Stimulated activated naive B cell treated with anti-CD40 and anti-IgM and Interleukin-4, amounts not matched to agents 10 μg/mL and 1 μg/mL and 100 μg/mL, for 72 hours (primary cell): ENCODE results near the gene RAD9A.
A peak's percentile ranks its signal among the peaks of the same experiment; 100 is the strongest.

ENCODE experiments used
- ATAC-seq, 2 donors: fragments of 150-1000 bp; cut with Tn5 transposase; replicated peaks; 2 replicates each; pipeline ENCODE4 v1.10.0; 2021; ENCODE audit warnings: moderate library complexity in 1 of 2
- DNase-seq: peaks from one replicate; pipeline ENCODE4 v3.0.0; 2021
- H3K27ac Mint-ChIP-seq: one replicate; pipeline ENCODE4 v1.8.0; 2022; ENCODE audit warnings: mild to moderate bottlenecking, mixed read lengths
- H3K27me3 Mint-ChIP-seq, 2 donors: one replicate each; pipeline ENCODE4 v1.8.0; 2022; ENCODE audit warnings: mixed read lengths in 2 of 2
- H3K36me3 Mint-ChIP-seq, 2 donors: one replicate each; pipeline ENCODE4 v1.8.0; 2022; ENCODE audit warnings: mixed read lengths in 2 of 2, mild to moderate bottlenecking in 1 of 2
- H3K4me1 Mint-ChIP-seq, 2 donors: one replicate each; pipeline ENCODE4 v1.8.0; 2022; ENCODE audit warnings: mixed read lengths in 2 of 2, mild to moderate bottlenecking in 1 of 2
- H3K4me3 Mint-ChIP-seq, 2 donors: one replicate each; pipeline ENCODE4 v1.8.0; 2022; ENCODE audit warnings: mild to moderate bottlenecking in 2 of 2, mixed read lengths in 2 of 2, moderate library complexity in 1 of 2
- H3K9me3 Mint-ChIP-seq, 2 donors: one replicate each; pipeline ENCODE4 v1.8.0; 2022; ENCODE audit warnings: mixed read lengths in 2 of 2, mild to moderate bottlenecking in 1 of 2

RAD9A gene

GRCh38 chr11:67354075-67355022, 37.4 kb upstream of the RAD9A start:
- no peak for DNase-seq
- ATAC-seq: peak; percentile 15 to 28
- peak overlapping the region; percentile 79 to 88 for H3K4me3 Mint-ChIP-seq
- peak overlapping the region; percentile 99 for H3K27ac Mint-ChIP-seq
- H3K4me1 Mint-ChIP-seq: peaks cover 78 to 81% of the 10 kb centered on the region in 2 donors
- no peaks in the 10 kb centered on the region for H3K9me3 Mint-ChIP-seq
- peaks cover 20 to 23% of the 10 kb centered on the region in 2 donors for H3K36me3 Mint-ChIP-seq
- H3K27me3 Mint-ChIP-seq: no peaks in the 10 kb centered on the region

- Mint-ChIP-seq H3K36me3 (peaks cover 18 to 20% of the 10 kb centered on the region in 2 donors), H3K9me3 (no peaks in the 10 kb centered on the region), H3K4me3 (peak overlapping the region; percentile 79 to 88), H3K27me3 (no peaks in the 10 kb centered on the region), H3K27ac (peak overlapping the region; percentile 99), H3K4me1 (peaks cover 69 to 72% of the 10 kb centered on the region in 2 donors)
- ATAC-seq (no peak), DNase-seq (no peak)
These were observed 36.6 kb upstream of the RAD9A start for GRCh38 chr11:67355023-67355793.

DNA sequence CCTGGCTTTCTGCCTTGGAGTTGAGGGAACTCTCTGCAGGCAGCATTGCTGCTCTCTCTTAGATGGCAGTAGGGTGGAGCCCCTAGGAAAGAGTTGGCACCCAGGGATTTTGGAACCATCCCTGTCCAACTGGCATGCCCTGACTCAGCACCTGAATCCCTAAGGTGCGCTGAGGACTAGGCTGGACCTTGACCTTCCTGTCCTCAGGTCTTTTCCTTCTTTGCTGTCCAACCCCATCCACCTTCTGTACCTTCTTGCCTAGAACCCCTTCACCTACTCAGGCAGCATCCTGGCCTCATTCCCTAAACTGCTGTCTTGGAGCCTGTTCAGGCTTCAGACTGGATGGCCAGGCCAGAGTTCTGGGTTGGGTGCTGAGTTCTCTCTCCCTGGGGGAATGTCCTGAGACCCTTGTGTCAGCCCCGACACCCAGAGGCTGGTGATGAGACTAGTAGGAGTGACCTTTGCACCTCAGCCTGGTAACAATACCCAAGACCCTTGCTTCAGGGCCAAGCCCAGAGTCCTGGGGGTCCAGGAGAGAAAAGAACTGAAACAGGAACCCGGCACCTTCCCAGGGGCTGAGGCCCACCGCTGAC, 35.9 kb upstream of the RAD9A start:
- Mint-ChIP-seq H3K9me3 (no peaks in the 10 kb centered on the region), H3K27ac (peak overlapping the region; percentile 99), H3K4me1 (peaks cover 67 to 68% of the 10 kb centered on the region in 2 donors), H3K27me3 (no peaks in the 10 kb centered on the region), H3K36me3 (peaks cover 18 to 20% of the 10 kb centered on the region in 2 donors), H3K4me3 (peak overlapping the region; percentile 36 to 74)
- no peak for DNase-seq
- ATAC-seq: no peak

- Mint-ChIP-seq H3K27ac (peak overlapping the region; percentile 99), H3K36me3 (peaks cover 15 to 17% of the 10 kb centered on the region in 2 donors), H3K27me3 (no peaks in the 10 kb centered on the region), H3K9me3 (no peaks in the 10 kb centered on the region), H3K4me1 (peaks cover 62 to 65% of the 10 kb centered on the region in 2 donors), H3K4me3 (peak overlapping the region; percentile 74 to 75)
- ATAC-seq (no peak), DNase-seq (no peak)
These were observed 35.4 kb upstream of the RAD9A start for GRCh38 chr11:67356387-67356863.

- H3K4me3 Mint-ChIP-seq: peak overlapping the region; percentile 74 to 75
- ATAC-seq: peak; percentile 4
These were observed 34.8 kb upstream of the RAD9A start for GRCh38 chr11:67356864-67357561.

GRCh38 chr11:67357831-67358670, 33.7 kb upstream of the RAD9A start:
- Mint-ChIP-seq H3K27ac (peak overlapping the region; percentile 6), H3K27me3 (no peaks in the 10 kb centered on the region), H3K4me3 (no peak overlapping the region), H3K9me3 (no peaks in the 10 kb centered on the region), H3K4me1 (peaks cover 66 to 76% of the 10 kb centered on the region in 2 donors), H3K36me3 (peaks cover 16% of the 10 kb centered on the region in 2 donors)
- ATAC-seq (no peak), DNase-seq (no peak)

More at GRCh38 chr11:67356864-67357561, 34.8 kb upstream of the RAD9A start:
- Mint-ChIP-seq H3K9me3 (no peaks in the 10 kb centered on the region), H3K27me3 (no peaks in the 10 kb centered on the region), H3K4me1 (peaks cover 62 to 66% of the 10 kb centered on the region in 2 donors), H3K27ac (peak overlapping the region; percentile 94), H3K36me3 (peaks cover 12 to 13% of the 10 kb centered on the region in 2 donors)
- peak; percentile 62 for DNase-seq

- Mint-ChIP-seq H3K4me1 (peaks cover 58 to 80% of the 10 kb centered on the region in 2 donors), H3K4me3 (no peak overlapping the region), H3K9me3 (no peaks in the 10 kb centered on the region), H3K27me3 (no peaks in the 10 kb centered on the region), H3K27ac (peak overlapping the region; percentile 95), H3K36me3 (peaks cover 33 to 54% of the 10 kb centered on the region in 2 donors)
- DNase-seq (no peak), ATAC-seq (no peak)
These were observed 27.6 kb upstream of the RAD9A start for GRCh38 chr11:67364169-67364568.

GRCh38 chr11:67364783-67365722, 26.7 kb upstream of the RAD9A start:
- DNase-seq (no peak), ATAC-seq (peak; percentile 13 to 33)
- Mint-ChIP-seq H3K4me3 (peak overlapping the region; percentile 46 to 59), H3K36me3 (peaks cover 33 to 57% of the 10 kb centered on the region in 2 donors), H3K4me1 (peaks cover 66 to 87% of the 10 kb centered on the region in 2 donors), H3K27me3 (no peaks in the 10 kb centered on the region), H3K9me3 (no peaks in the 10 kb centered on the region), H3K27ac (peak overlapping the region; percentile 95)

DNA sequence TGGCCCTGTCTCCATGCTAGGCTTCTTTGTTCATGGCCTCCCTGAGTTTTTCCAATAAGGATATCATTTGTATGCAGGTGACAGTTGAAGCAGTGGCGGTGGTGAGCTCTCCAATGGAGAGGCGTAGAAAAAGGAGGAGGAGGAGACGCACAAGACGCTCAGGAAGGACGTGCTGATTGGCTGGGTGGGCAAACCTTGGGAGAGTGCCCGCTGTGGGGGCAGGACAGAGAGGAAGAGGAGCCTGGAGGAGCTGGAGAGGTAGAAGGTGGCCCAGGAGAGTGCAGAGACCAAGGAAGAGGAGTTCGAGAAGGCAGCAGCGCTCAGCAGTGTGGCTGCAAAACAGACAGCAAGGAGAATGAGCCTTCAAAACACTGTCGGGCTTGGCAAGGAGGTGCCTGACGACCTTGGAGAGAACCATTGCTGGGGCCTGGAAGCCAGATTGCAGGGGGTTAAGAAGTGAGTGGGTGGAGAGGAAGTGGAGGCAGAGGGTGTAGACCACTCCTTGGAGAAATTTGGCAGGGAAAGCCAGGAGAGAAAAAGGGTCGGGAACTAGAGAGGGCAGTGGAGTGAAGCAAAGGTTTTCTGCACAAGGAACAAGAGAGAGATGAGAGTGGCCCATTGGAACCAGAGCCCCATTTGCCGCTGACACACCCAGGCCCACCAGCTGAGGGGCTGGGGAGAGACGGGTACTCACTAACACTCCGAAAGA, 25.9 kb upstream of the RAD9A start:
- ATAC-seq (no peak), DNase-seq (no peak)
- H3K4me1 Mint-ChIP-seq: peaks cover 73 to 96% of the 10 kb centered on the region in 2 donors
- H3K27me3 Mint-ChIP-seq: no peaks in the 10 kb centered on the region
- peaks cover 33 to 61% of the 10 kb centered on the region in 2 donors for H3K36me3 Mint-ChIP-seq
- no peaks in the 10 kb centered on the region for H3K9me3 Mint-ChIP-seq
- H3K27ac Mint-ChIP-seq: peak overlapping the region; percentile 85
- peak overlapping the region; percentile 9 to 56 for H3K4me3 Mint-ChIP-seq

- H3K4me3 Mint-ChIP-seq: peak overlapping the region; percentile 9 to 56
- peaks cover 79 to 98% of the 10 kb centered on the region in 2 donors for H3K4me1 Mint-ChIP-seq
- H3K27me3 Mint-ChIP-seq: no peaks in the 10 kb centered on the region
- H3K27ac Mint-ChIP-seq: peak overlapping the region; percentile 85
- DNase-seq (no peak), ATAC-seq (no peak)
- peaks cover 34 to 62% of the 10 kb centered on the region in 2 donors for H3K36me3 Mint-ChIP-seq
- H3K9me3 Mint-ChIP-seq: no peaks in the 10 kb centered on the region
These were observed 25.2 kb upstream of the RAD9A start for GRCh38 chr11:67366546-67366945.

DNA sequence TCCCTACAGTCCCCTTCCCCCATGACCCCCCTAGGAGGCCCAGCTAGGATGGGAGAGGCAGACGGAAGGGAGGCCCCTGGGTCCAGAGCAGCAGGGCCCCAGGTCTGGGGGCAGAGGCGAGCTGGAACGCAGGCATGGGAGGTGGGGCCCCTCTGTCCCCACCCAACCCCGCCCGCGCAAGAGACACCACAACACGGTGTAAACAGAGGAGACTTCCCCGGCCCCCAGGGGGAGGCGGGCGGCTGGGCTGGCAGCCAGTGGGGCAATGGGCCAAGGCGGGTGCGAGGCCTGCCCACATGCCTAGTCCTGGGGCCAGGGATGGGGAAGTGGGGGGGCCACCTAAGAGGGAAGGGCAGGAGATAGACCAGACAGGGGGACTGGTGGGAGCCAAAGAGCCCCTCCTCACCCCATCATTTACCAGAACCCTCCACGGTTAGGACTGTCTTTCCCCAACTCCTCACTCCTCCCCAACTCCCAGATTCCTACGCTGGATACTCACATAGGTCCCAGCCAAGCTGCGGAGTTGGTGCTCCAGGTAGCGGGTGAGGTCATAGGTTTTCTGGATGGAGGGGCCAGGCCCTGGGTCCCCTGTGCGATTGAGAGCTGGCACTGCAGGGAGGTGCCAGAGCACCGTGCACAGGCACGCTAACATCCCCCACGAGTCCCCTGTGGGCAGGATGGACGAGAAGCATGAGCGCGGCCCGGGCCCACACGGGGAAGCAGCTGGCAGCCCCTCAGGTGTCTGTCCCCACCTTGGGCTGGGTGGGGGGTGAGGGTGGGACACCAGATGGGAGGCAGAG, 24.6 kb upstream of the RAD9A start:
- H3K27ac Mint-ChIP-seq: peak overlapping the region; percentile 43
- H3K27me3 Mint-ChIP-seq: no peaks in the 10 kb centered on the region
- H3K36me3 Mint-ChIP-seq: peaks cover 34 to 66% of the 10 kb centered on the region in 2 donors
- peaks cover 79 to 97% of the 10 kb centered on the region in 2 donors for H3K4me1 Mint-ChIP-seq
- DNase-seq (no peak), ATAC-seq (peak in 1 of 2 donors; percentile 29)
- H3K9me3 Mint-ChIP-seq: no peaks in the 10 kb centered on the region
- peak overlapping the region; percentile 18 to 39 for H3K4me3 Mint-ChIP-seq
